HG02943 (cell line): ENCODE measurements around the gene GALNT13.

Experiments used
- ATAC-seq: cut with Tn5 transposase; IDR thresholded peaks from one replicate; pipeline ENCODE4 v1.9.1; 2021; ENCODE audit warnings: mild to moderate bottlenecking, low read depth, moderate library complexity; ENCODE audit not compliant: unreplicated experiment

The GALNT13 gene

DNA sequence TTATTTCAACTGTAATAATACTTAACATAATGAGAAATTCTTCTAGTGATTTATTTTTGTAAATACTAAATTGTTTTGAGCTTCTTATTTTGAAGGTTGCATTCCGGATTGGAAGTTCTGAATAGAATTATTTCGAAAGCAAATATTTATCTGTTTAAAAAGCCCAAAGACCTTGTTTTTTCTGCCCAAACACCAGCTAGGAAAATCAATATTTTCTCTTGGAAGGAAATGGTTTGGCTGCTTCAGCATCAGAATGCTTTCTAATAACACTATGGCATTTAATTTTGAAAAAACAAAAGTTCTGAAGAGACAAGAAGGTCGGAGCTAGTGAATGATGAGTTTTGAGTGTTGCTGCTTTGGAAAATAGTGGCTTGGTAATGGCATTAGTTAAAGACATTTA lies 522.9 kb downstream of the GALNT13 start:
- no peak for ATAC-seq

DNA sequence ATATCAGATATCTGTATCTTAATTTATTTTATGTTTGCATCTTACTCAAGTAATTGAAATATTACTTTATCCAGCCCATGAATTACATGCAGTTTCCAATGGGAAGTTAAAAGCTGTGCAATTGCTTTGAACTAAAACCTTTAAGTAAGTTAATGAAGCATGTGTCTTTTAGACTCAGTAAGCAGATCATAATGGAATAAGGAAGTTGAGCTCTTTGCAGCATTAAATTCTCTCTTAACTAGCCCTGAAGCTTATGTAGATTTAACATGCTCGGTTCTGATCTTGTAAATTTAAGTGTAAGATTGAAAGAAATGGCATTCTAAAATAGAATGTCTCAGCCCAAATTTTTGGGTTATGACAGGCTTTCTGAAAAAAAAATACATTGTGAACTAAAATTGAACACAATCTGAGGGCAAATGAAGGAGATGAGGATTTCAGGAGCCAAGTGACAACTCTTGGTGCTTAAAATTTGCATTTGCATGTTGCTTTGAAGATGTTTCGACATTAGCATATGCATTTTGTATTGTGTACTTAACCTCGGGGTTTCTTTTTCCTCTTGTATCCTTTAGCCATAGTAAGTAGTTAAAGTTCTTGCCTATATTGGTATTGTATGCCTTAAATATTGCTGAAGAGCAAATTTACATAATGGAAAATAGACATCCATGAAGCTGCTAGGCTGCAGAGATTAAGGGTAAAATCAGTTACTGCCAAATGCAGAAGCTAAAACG lies 529.0 kb downstream of the GALNT13 start:
- ATAC-seq = no peak

DNA sequence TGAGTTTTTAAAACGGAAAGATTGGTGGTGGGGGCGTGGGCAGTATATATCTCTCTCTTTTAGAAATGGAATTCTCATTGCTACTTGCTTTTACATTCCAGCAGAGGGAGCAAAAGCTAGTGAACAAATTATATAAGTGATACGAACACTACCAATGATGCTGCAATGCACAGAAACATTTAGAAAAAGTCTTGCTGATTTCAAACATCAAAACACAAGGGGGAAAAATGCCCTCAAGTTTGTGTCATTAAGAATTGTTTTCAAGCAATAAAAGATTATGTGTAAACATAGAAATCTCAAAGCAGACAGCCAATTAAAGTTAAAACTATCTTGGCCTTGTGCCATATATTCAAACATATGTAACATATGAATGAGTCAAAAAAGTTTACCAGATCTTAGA lies 530.5 kb downstream of the GALNT13 start:
- no peak for ATAC-seq

DNA sequence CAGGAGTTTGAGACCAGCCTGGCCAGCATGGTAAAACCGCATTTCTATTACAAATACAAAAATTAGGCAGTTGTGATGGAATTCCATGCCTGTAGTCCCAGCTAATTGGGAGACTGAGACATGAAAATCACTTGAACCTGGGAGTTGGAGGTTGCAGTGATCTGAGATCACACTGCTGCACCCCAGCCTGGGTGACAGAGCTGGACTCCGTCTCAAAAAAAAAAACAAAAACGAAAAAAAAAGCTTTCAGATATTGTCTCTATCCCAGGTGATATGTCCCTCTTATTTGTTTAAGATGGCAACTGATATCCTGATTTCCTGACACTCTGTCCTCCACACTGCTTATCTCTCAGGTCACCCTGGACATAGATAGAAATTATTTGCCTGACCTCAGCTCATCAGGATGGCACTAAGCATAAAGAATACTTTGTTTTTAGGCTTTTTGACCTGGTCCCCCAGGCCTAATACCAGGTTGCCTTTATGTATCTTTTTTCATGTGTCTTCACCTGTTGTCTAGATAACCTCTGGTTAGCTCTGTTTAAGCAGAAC lies 531.6 kb downstream of the GALNT13 start:
- ATAC-seq = no peak

DNA sequence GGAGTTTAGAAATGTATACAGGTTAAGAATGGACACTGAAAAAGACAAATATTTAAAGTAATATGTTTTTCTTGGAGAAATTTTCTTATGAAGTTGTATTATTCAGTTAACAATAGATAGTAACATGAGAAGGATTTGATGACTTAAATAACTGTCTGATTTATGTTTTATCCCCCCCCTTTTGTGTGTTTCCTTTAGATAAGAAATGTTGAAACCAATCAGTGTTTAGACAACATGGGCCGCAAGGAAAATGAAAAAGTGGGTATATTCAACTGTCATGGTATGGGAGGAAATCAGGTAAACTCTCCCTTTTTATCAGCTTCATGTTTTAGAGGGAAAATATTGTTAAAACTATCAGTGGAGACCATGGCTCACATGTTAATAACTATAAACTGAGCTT lies 537.1 kb downstream of the GALNT13 start:
- ATAC-seq = no peak

DNA sequence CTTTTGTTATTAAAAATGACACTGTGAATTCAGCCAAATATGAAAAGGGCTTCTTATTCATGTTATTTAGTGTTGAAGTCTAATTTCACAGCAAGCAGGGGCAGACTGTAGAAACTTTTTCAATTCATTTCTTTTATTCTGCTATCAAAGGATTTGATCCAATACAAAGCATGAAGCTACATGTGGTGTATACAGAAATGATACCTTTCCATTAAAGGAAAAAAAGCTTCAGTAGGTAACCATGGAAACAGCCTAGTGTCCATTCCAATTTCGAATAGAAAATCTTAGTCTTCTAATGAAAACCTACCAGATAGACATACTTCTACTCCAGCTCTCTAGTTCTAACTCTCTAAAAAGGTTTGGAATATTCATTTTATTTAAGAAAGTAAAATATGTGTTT lies 550.5 kb downstream of the GALNT13 start:
- ATAC-seq = no peak

DNA sequence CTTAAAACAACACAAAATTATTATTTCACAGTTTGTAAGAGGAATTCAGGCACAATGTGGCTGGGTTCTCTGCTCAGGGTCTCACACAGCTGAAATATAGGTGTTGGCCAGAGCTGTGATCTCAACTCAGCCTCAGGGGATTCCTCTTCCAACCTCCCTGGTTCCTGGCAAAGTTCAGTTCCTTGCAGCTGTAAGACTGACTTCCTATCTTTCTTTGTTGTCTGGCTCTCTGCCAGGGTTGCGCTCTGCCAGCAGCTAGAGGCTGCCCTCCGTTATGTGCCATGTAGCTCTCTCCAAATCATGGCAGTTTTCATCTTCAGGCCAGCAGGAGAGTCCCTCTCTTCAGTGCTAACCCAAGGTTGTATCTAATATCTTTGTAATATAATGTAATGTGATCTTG lies 554.3 kb downstream of the GALNT13 start:
- ATAC-seq = no peak

DNA sequence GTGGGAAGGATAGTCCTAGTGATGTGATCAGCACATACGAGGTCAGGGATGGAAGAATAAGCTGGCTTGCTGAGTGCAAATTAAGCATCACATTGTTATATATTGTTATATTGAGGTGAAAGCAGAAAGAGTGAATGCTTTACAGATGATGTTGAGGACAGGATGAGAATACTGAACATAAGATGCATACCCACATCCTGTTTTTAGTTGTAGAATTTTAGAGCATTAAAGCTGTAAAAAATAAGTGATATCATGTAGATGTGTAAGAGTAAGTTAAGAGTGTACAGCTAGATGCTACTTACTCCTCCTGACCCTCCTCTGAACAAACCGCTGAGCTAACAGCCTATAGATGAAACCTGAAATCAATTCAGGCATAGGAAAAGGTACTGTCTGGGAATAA lies 555.7 kb downstream of the GALNT13 start:
- no peak for ATAC-seq

DNA sequence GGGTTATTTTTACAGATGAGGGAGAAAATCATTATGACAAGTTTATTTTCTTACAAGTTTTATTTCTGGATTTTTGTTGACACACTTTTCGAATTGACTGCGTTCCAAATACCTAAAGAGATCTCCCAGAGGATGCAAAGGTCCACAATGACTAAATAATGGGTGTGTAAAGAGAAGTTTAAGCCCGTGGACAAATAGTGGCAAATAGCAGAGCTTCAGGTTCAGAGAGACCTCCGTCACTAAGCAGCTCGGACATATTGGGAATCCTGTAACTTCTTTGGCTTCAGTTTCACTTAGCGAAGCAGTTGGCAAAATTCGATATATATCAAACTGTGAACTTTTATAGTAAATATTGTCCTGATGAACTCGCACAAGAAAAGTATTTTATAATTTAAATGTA lies 556.3 kb downstream of the GALNT13 start:
- ATAC-seq = no peak

DNA sequence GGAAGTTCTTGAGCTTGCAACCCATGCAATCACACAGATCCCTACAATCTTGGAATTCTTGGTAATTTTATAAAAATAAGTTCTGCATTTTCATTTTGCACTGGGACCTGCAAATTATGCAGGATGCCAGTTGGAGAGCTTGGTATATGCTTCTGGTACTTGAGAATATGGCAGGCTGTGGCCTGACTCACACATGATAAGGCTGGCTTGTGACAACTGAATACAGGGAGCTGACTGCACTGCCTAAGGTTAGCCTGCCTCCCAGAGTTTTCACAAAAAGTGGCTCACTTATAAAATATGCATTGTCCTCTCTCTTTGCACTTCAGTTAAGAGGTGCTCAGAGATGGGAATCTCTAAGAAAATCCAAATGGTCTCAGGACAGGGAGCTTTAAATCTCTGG lies 561.3 kb downstream of the GALNT13 start:
- no peak for ATAC-seq

DNA sequence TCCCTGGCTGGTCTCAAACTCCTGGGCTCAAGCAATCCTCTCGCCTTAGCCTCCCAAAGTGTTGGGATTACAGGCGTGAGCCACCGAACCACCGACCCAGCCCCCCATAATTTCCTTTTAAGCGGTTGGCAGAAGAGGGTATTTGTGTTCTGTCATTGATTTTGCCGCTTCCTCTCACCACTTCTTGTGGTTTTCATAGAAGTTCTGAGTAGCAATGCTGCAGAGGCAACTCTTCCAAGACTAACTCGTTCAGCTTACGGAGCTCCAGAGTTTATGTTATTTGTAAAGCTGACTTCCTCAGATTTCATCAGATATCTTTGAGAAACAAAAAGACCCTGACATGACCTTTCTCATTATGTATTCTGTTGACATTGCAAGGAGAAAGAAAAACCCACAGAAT lies 565.4 kb downstream of the GALNT13 start:
- ATAC-seq = no peak

DNA sequence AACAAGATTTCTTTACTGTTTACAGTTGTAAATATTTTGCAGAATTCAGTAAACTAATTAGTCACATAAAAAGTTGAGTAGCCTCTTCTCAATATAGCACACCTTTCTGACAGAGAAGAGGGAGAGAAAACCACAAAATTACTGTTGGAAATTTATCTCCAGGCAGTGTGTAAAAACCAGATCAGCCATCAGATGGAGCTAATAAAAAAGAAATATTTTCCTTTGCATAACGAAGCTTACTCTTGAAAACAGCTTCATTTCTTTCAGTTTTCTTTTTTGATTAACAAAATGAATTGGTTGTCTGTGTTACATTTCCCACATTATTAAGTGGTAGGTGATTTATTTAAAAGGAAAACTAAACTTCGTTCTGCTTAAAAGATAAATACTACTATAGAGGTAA lies 567.4 kb downstream of the GALNT13 start:
- no peak for ATAC-seq

DNA sequence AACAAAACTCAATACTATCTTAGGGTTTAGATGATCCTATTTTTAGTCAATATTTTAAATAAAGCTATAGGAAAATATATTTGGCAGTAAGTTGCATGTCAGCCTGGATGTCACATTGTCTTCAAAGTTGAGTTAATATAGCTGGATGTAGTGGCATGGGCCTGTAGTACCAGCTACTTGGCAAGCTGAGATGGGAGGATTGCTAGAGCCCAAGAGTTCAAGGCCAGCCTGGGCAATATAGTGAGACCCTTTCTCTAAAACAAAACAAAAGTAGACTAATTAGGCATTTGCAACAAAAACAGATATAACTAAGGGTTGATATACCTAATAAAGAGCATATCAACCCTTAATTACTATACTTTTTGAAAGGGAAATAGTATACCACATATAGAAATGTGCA lies 572.2 kb downstream of the GALNT13 start:
- no peak for ATAC-seq

DNA sequence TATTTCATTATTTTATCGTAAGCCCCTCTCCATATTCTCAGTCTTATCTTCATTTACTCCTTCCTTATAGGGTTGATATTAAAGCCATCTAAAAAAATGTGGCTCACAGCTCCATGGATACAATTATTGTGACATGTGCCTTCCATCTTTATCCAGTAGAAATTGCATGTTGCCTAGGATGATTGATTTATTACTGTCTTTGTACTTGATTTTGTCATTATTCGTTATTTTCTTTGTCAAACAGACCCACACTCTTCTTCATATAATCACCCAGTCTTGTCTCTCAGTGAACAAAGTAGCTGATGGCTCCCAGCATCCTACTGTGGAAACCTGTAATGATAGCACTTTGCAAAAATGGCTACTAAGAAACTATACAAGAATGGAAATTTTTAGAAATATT lies 574.6 kb downstream of the GALNT13 start:
- no peak for ATAC-seq

DNA sequence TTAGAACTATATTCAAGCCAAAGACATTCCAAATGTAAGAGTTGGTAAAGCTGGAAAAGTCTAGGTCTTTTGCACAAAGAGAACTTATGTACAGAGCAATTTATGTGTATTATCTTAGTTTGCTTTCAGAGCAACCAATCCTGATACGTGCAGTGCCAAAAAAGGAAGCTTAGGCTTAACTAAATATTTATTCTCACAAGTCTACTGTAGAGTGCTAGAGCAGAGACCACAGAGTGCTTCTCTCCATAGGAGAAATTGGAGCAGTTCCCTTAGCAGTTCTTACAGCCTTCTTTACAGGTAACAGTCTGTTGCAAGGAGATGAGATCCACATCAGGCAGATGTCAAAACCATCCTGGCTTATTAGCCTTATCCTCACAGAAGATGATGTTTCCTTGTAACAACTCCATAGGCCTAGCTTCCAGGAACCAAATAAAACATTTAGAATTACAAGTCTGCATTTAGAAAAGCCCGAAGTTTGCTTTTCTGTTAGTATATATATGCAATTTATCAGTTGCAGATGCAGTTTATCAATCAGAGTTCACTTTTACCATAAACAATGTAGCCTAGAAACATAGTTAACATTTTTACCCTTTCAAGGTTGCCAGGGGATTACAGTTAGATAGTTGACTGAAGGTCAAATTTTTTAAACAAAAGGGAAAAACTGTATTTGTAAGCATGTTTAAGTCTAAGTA lies 576.2 kb downstream of the GALNT13 start:
- ATAC-seq = no peak

DNA sequence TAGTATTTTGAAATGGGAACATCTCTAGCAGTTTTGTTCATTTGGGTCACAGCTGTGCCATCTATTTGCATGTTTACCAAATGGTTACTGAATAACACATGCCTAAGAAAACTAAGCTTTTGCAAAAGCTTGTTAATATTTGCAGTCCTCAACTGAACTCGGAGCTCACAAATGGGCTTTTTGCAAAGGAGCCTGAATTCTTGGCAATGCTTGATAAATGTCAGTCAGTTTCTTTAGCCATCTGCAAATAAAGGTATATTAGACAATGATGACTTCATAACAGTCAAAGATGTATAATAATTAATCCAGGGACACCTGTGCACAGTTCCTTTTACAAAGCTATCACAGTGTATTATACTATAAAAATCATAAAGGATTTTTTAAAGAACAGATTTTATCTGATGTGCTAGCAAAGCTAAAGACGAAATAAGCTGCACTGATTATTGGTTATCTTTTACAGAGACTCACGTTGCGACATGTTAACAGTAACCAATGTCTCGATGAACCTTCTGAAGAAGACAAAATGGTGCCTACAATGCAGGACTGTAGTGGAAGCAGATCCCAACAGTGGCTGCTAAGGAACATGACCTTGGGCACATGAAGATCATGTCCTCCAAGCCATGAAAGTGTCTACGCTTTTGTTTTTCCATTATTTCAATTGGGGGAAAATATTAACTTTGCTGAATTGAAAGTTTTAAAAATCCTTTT lies 578.4 kb downstream of the GALNT13 start:
- no peak for ATAC-seq

DNA sequence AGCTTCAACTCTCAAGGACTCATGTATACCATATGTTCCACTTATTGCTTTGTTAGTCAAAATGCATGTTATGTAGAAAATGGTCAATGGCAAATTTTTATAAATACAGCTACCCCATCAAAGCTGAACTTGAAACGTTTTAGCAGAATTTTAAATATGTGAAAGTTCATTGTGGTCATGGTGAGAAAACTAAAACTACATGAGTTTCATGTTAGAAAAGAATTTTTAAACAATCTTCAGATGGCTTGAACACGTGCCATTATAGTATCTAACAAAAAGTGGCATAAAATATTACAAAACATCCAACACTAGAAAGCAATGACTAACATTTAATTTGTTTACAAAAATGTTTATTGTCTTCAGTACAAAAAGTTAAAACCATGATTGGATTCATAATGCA lies 580.7 kb downstream of the GALNT13 start:
- no peak for ATAC-seq

DNA sequence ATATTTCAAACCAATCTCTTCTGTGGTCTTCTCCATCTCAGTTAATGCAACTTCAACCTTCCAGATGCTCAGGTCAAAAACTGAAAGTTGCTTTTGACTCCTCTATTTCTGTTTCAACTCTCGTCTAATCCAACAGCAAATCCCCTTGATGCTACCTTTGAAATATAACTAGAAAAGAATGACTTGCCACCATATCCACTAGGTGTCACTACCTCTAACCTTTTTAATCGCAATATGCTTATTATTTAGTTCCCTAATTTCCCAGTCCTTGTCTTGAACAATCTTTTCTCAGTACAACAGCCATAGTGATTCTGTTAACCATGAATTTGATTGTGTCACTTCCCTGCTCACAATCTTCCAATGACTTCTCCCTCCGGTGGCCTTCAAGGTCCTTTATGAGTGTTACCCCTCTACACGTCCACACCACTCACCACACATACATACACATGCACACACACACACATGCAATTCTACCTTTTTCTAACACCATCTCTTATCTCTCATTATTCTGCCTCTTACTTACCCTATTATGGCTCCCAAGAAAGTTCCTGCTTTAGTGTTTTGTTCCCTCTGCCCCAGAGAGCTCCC lies 581.3 kb downstream of the GALNT13 start:
- no peak for ATAC-seq

DNA sequence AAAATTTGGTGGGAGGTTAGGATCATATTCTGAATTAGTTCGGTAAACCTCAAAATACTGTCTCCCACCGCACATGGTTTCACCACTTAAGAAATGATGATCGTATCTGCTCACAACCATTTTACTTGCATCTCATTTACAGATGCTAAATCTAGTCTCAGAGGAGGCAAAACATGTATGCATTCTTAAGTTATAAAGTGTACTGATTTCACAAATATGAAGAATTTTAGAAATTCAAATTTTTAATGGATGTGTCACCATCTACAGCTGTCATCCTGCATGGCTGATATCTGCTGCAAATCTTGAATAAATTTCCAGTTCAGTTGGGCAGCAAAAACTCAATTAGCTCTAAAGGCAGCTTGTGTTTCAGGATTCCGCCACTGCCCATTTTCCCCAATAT lies 583.4 kb downstream of the GALNT13 start:
- ATAC-seq = no peak

DNA sequence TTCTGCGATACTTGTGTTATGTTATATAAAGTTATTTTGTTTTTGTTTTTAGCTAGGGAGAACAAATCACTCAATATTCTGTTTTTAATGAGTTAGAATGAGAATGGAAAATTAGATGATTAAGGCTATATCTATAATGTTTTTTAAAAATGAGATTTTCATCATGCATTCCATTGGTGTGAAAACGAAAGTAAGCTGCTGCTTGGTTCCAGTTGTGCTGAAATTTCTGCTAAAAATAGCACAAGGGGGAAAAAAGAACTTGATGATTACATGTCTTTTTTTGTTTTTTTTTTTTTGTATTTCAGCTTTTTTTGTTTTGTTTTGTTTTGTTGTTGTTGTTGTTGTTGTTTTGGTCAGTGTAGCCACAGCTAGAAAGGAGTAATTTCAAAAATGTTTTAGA lies 584.1 kb downstream of the GALNT13 start:
- no peak for ATAC-seq

DNA sequence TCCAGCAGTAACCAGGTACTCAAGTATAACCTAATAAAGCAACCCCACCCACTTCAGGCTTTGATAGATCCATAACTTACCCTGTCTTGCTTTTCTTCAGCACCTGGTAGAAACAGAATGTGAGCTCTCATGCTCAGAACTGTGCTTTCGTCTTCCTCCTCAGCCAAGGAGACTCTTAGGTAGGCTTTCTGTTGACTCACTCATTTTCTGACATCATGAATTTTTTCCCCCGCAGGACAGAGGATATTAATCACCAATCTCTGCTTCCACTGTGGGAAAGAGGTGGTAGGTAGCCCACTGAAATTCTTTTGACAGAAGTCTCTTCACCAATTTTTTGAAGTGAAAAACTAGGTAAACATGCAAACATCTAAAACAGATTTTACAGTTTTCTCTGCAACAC lies 585.6 kb downstream of the GALNT13 start:
- ATAC-seq = no peak
